SK-N-SH (cell line): ENCODE data around the gene DSE.
A peak's percentile ranks its signal among the peaks of the same experiment; 100 is the strongest.

Experiments used
- CHD2 ChIP-seq: fragments of 150-350 bp; IDR thresholded peaks from 2 replicates; pipeline ENCODE4 v1.6.1; 2018; ENCODE audit warnings: low read length; ENCODE audit not compliant: partially characterized antibody
- EP300 ChIP-seq, 2 experiments: IDR thresholded peaks; 2 replicates each; pipeline versions ENCODE4 v1.4.0 to v1.6.1; 2012; ENCODE audit warnings: borderline replicate concordance in 1 of 2, low read depth in 1 of 2, low read length in 1 of 2
- GABPA ChIP-seq: IDR thresholded peaks from 2 replicates; pipeline ENCODE4 v1.4.0; 2012; ENCODE audit warnings: low read depth, mild to moderate bottlenecking
- JUND ChIP-seq: IDR thresholded peaks from 2 replicates; pipeline ENCODE4 v1.4.0; 2012
- MXI1 ChIP-seq: IDR thresholded peaks from 2 replicates; pipeline ENCODE4 v1.6.1; 2012; ENCODE audit warnings: mild to moderate bottlenecking, low read depth, low read length, improper control_type of control experiment
- NRF1 ChIP-seq: IDR thresholded peaks from 2 replicates; pipeline ENCODE4 v1.6.1; 2012; ENCODE audit warnings: low read depth, mild to moderate bottlenecking, low read length
- POLR2AphosphoS5 ChIP-seq: IDR thresholded peaks from 2 replicates; pipeline ENCODE4 v1.6.1; 2012; ENCODE audit warnings: low read depth, low read length
- SIN3A ChIP-seq: IDR thresholded peaks from 2 replicates; pipeline ENCODE4 v1.6.1; 2012; ENCODE audit warnings: low read depth, mild to moderate bottlenecking, low read length, moderate library complexity, borderline replicate concordance
- TAF1 ChIP-seq: IDR thresholded peaks from 2 replicates; pipeline ENCODE4 v1.6.1; 2012; ENCODE audit warnings: low read depth, mild to moderate bottlenecking, low read length, moderate library complexity, borderline replicate concordance
- TF ChIP-seq, protein P1 (sequence below): fragments of 200-600 bp; sonication (generic); IDR thresholded peaks from 2 replicates; pipeline ENCODE4 v1.6.1; 2017; ENCODE audit warnings: antibody characterized with exemption, mild to moderate bottlenecking, moderate library complexity
- TF ChIP-seq, protein P2 (sequence below): IDR thresholded peaks from 2 replicates; pipeline ENCODE4 v1.4.0; 2012; ENCODE audit warnings: low read depth
- TF ChIP-seq, protein P3 (sequence below): IDR thresholded peaks from 2 replicates; pipeline ENCODE4 v1.6.1; 2012; ENCODE audit warnings: mild to moderate bottlenecking, low read depth, low read length, moderate library complexity
- TF ChIP-seq, protein P4 (sequence below): fragments of 150-350 bp; IDR thresholded peaks from 2 replicates; pipeline ENCODE4 v1.6.1; 2017; ENCODE audit warnings: antibody characterized with exemption, low read length, low read depth, borderline replicate concordance

DNA sequence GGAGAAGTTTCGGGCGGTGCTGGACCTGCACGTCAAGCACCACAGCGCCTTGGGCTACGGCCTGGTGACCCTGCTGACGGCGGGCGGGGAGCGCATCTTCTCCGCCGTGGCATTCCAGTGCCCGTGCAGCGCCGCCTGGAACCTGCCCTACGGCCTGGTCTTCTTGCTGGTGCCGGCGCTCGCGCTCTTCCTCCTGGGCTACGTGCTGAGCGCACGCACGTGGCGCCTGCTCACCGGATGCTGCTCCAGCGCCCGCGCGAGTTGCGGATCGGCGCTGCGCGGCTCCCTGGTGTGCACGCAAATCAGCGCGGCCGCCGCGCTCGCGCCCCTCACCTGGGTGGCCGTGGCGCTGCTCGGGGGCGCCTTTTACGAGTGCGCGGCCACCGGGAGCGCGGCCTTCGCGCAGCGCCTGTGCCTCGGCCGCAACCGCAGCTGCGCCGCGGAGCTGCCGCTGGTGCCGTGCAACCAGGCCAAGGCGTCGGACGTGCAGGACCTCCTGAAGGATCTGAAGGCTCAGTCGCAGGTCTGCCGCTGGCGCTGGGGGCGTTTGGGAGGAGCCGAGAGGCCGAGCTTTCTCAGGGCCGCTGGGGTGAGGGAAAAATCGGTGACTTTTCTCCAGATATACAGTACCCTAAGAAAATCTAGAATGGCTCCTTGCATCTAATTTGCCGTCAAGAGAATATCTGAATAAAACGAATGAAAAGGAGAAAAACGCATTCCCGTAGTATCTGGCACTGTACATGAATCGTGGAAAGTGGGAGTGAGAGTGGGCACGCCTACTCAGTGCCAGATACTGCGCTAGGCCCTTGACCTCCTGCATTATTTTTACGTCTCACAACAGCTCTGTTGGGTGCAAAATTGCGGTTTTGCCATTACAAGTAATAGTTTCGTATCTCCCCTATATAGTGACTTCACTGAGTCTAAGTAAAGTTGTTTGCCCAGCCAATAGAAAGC, 91.5 kb downstream of the DSE start:
- TF ChIP-seq, protein P1, sequence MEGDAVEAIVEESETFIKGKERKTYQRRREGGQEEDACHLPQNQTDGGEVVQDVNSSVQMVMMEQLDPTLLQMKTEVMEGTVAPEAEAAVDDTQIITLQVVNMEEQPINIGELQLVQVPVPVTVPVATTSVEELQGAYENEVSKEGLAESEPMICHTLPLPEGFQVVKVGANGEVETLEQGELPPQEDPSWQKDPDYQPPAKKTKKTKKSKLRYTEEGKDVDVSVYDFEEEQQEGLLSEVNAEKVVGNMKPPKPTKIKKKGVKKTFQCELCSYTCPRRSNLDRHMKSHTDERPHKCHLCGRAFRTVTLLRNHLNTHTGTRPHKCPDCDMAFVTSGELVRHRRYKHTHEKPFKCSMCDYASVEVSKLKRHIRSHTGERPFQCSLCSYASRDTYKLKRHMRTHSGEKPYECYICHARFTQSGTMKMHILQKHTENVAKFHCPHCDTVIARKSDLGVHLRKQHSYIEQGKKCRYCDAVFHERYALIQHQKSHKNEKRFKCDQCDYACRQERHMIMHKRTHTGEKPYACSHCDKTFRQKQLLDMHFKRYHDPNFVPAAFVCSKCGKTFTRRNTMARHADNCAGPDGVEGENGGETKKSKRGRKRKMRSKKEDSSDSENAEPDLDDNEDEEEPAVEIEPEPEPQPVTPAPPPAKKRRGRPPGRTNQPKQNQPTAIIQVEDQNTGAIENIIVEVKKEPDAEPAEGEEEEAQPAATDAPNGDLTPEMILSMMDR, result no peak
- TF ChIP-seq POLR2AphosphoS5, result no peak
- TF ChIP-seq, protein P2, sequence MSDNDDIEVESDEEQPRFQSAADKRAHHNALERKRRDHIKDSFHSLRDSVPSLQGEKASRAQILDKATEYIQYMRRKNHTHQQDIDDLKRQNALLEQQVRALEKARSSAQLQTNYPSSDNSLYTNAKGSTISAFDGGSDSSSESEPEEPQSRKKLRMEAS, result peak; percentile 66; the same call in 1 of the 2 replicates
- no peak for TF ChIP-seq EP300 (IDR thresholded peaks at IDR 0.05; ENCODE audit: borderline replicate concordance in 1 of 2, low read depth in 1 of 2, low read length in 1 of 2)
- no peak for TF ChIP-seq GABPA
- TF ChIP-seq, protein P3, sequence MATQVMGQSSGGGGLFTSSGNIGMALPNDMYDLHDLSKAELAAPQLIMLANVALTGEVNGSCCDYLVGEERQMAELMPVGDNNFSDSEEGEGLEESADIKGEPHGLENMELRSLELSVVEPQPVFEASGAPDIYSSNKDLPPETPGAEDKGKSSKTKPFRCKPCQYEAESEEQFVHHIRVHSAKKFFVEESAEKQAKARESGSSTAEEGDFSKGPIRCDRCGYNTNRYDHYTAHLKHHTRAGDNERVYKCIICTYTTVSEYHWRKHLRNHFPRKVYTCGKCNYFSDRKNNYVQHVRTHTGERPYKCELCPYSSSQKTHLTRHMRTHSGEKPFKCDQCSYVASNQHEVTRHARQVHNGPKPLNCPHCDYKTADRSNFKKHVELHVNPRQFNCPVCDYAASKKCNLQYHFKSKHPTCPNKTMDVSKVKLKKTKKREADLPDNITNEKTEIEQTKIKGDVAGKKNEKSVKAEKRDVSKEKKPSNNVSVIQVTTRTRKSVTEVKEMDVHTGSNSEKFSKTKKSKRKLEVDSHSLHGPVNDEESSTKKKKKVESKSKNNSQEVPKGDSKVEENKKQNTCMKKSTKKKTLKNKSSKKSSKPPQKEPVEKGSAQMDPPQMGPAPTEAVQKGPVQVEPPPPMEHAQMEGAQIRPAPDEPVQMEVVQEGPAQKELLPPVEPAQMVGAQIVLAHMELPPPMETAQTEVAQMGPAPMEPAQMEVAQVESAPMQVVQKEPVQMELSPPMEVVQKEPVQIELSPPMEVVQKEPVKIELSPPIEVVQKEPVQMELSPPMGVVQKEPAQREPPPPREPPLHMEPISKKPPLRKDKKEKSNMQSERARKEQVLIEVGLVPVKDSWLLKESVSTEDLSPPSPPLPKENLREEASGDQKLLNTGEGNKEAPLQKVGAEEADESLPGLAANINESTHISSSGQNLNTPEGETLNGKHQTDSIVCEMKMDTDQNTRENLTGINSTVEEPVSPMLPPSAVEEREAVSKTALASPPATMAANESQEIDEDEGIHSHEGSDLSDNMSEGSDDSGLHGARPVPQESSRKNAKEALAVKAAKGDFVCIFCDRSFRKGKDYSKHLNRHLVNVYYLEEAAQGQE, result no peak
- no peak for TF ChIP-seq SIN3A
- TF ChIP-seq MXI1, result no peak
- TF ChIP-seq NRF1, result no peak
- TF ChIP-seq JUND, result no peak
- TF ChIP-seq CHD2, result no peak
- no peak for TF ChIP-seq TAF1
- TF ChIP-seq, protein P4, sequence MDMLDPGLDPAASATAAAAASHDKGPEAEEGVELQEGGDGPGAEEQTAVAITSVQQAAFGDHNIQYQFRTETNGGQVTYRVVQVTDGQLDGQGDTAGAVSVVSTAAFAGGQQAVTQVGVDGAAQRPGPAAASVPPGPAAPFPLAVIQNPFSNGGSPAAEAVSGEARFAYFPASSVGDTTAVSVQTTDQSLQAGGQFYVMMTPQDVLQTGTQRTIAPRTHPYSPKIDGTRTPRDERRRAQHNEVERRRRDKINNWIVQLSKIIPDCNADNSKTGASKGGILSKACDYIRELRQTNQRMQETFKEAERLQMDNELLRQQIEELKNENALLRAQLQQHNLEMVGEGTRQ, result no peak
